Right ventricle myocardium superior (tissue), 1 donor: ENCODE results near the gene RNF4. TPM values are rescaled to one million over a fixed set of nuclear protein-coding genes. Genes with fewer than 3 reads are reported as not detected.
A peak's percentile ranks its signal among the peaks of the same experiment; 100 is the strongest.
"Not testable (repeated sequence)": the region's sequence is repeated elsewhere in the genome, so short reads cannot be mapped to it uniquely, and the experiment has no call there.

Source experiments
- ATAC-seq: fragments of 200-7000 bp; cut with Tn5 transposase; one replicate; pipeline ENCODE4 v1.9.1; 2020; ENCODE audit warnings: mild to moderate bottlenecking; ENCODE audit not compliant: poor library complexity
- DNase-seq: peaks from one replicate; pipeline ENCODE4 v3.0.0-alpha.2; 2020
- intact Hi-C: fragments of 100-400 bp; cut with DNase I; formaldehyde crosslinking; loops from one replicate; pipeline ENCODE4 v1.11.2; 2022
- total RNA-seq: library from RNA; stranded (reverse); fragmentation: NEBNext Ultra II Directional; extraction: Animal tissue kit (Norgen Biotek cat#: 25700); gene quantifications from one replicate; pipeline ENCODE4 v1.2.1, GENCODE V29; 2021
- donor health status: DM: no; HTN: yes; CAD: no; lungs with severe emphysema.

RNF4 gene
- total RNA-seq, 1 donor from 2014 or later, result 22.3 TPM

GRCh38 chr4:2507855-2508254 lies 38.9 kb downstream of the RNF4 start:
- ATAC-seq, result no peak
- intact Hi-C loops, result no loop called here
- no peak for DNase-seq

GRCh38 chr4:2510351-2511259 lies 41.7 kb downstream of the RNF4 start:
- intact Hi-C loops, result no loop called here
- DNase-seq (no peak), ATAC-seq (no peak)

- DNase-seq (no peak), ATAC-seq (no peak)
- intact Hi-C loops, result no loop called here
These were observed 42.8 kb downstream of the RNF4 start for GRCh38 chr4:2511645-2512131.

GRCh38 chr4:2512396-2513135 lies 43.7 kb downstream of the RNF4 start:
- ATAC-seq (no peak), DNase-seq (no peak)
- intact Hi-C loops, result no loop called here

- DNase-seq, intact Hi-C loops, ATAC-seq: not testable (repeated sequence)
These were observed 45.3 kb downstream of the RNF4 start for GRCh38 chr4:2514193-2514592.

GRCh38 chr4:2514944-2515343 lies 46.0 kb downstream of the RNF4 start:
- intact Hi-C loops, ATAC-seq, DNase-seq: not testable (repeated sequence)

- peak; percentile 88 for ATAC-seq
- DNase-seq, result peak; percentile 68
- intact Hi-C loops, result no loop called here
These were observed 47.1 kb downstream of the RNF4 start for GRCh38 chr4:2515830-2516550.

- intact Hi-C loops, result no loop called here
- DNase-seq (no peak), ATAC-seq (no peak)
These were observed 47.7 kb downstream of the RNF4 start for GRCh38 chr4:2516635-2517034.

GRCh38 chr4:2526559-2526958 lies 57.7 kb downstream of the RNF4 start:
- DNase-seq (no peak), ATAC-seq (no peak)
- intact Hi-C loops, result no loop called here

GRCh38 chr4:2534904-2535375 lies 66.0 kb downstream of the RNF4 start:
- intact Hi-C loops, result no loop called here
- DNase-seq, result no peak
- ATAC-seq, result no peak

- peak; percentile 22 for ATAC-seq
- intact Hi-C loops, result no loop called here
- peak; percentile 68 for DNase-seq
These were observed 66.7 kb downstream of the RNF4 start for GRCh38 chr4:2535376-2536192.

- ATAC-seq, result peak; percentile 97
- DNase-seq, result peak; percentile 99
- intact Hi-C loops, result no loop called here
These were observed 67.5 kb downstream of the RNF4 start, which contains the start of gene FAM193A for GRCh38 chr4:2536193-2537010. Gene FAM193A, plus strand, starts transcription at chr4:2536647. Its CDS starts 269 bp downstream, at chr4:2536916.

- intact Hi-C loops, result no loop called here
- peak; percentile 64 for DNase-seq
These were observed 68.3 kb downstream of the RNF4 start for GRCh38 chr4:2537011-2537830.

GRCh38 chr4:2543580-2544191 lies 74.8 kb downstream of the RNF4 start:
- ATAC-seq, intact Hi-C loops, DNase-seq: not testable (repeated sequence)

More at GRCh38 chr4:2537011-2537830, 68.3 kb downstream of the RNF4 start:
- ATAC-seq, result peak; percentile 0

- intact Hi-C loops, result no loop called here
- no peak for ATAC-seq
- no peak for DNase-seq
These were observed 76.6 kb downstream of the RNF4 start for GRCh38 chr4:2545321-2546013.
